ENCODE results near the gene SH3PXD2A.

Gene SH3PXD2A

DNA sequence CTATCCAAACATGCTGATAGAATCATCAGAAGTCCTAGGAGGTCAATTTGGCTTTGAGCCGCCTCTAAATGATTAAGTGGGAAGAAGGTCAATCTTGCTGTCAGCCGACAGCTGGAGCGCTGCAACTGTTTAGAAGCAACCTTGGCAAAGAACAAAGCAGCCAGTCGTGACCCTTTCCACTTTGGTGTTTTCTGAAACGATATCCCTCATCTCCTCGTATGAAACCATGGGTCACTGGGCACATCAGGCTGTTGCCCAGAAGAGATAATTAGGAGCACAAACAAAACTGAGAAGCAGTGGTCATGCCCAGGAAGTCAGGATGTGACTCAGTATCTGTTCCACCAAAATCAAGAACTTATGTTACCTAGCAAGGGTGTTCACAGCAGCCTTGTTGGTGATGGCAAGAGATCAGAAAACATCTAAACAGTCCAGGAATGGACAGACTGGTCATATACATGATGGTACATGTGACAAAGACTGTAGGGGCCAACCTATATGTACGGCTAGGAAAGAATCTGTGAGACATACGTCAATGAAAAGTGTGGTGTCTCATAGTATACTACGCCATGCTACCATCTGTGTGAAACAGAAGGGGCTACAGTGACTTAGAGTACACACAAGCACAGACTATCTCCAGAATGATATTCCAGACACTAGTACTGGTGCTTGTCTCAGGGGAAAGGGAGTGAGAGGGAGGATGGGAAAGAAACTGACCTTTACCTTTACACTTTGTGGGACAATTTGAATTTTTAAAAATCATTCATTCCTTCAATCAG is 40.2 kb upstream of the SH3PXD2A start:
- DNase-seq (ENCODE audit: low read depth), result peak; percentile 95
- H3K4me3 ChIP-seq (ENCODE audit: control insufficient read depth, low read depth, low read length), result no peak overlapping the region
- TF ChIP-seq, protein P1, sequence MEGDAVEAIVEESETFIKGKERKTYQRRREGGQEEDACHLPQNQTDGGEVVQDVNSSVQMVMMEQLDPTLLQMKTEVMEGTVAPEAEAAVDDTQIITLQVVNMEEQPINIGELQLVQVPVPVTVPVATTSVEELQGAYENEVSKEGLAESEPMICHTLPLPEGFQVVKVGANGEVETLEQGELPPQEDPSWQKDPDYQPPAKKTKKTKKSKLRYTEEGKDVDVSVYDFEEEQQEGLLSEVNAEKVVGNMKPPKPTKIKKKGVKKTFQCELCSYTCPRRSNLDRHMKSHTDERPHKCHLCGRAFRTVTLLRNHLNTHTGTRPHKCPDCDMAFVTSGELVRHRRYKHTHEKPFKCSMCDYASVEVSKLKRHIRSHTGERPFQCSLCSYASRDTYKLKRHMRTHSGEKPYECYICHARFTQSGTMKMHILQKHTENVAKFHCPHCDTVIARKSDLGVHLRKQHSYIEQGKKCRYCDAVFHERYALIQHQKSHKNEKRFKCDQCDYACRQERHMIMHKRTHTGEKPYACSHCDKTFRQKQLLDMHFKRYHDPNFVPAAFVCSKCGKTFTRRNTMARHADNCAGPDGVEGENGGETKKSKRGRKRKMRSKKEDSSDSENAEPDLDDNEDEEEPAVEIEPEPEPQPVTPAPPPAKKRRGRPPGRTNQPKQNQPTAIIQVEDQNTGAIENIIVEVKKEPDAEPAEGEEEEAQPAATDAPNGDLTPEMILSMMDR (conservative IDR thresholded peaks at IDR 0.05; ENCODE audit: control insufficient read depth, insufficient read depth, low read depth, low read length), result no peak

GRCh38 chr10:103894441-103894864 is 39.1 kb upstream of the SH3PXD2A start:
- TF ChIP-seq, protein P1 (conservative IDR thresholded peaks at IDR 0.05; ENCODE audit: control insufficient read depth, insufficient read depth, low read depth, low read length), result no peak
- no peak overlapping the region for H3K4me3 ChIP-seq (ENCODE audit: control insufficient read depth, low read depth, low read length)
- DNase-seq (ENCODE audit: low read depth), result peak; percentile 84

GRCh38 chr10:103893817-103894216 is 38.4 kb upstream of the SH3PXD2A start:
- H3K4me3 ChIP-seq (ENCODE audit: control insufficient read depth, low read depth, low read length), result no peak overlapping the region
- TF ChIP-seq, protein P1 (conservative IDR thresholded peaks at IDR 0.05; ENCODE audit: control insufficient read depth, insufficient read depth, low read depth, low read length), result no peak

GRCh38 chr10:103892181-103892580 is 36.8 kb upstream of the SH3PXD2A start:
- TF ChIP-seq, protein P1 (conservative IDR thresholded peaks at IDR 0.05; ENCODE audit: control insufficient read depth, insufficient read depth, low read depth, low read length), result no peak
- DNase-seq (ENCODE audit: low read depth), result no peak
- H3K4me3 ChIP-seq (ENCODE audit: control insufficient read depth, low read depth, low read length), result no peak overlapping the region

More at GRCh38 chr10:103893817-103894216, 38.4 kb upstream of the SH3PXD2A start:
- no peak for DNase-seq (ENCODE audit: low read depth)

GRCh38 chr10:103890688-103891087 is 35.3 kb upstream of the SH3PXD2A start:
- DNase-seq (ENCODE audit: low read depth), result no peak
- H3K4me3 ChIP-seq (ENCODE audit: control insufficient read depth, low read depth, low read length), result no peak overlapping the region
- TF ChIP-seq, protein P1 (conservative IDR thresholded peaks at IDR 0.05; ENCODE audit: control insufficient read depth, insufficient read depth, low read depth, low read length), result no peak

DNA sequence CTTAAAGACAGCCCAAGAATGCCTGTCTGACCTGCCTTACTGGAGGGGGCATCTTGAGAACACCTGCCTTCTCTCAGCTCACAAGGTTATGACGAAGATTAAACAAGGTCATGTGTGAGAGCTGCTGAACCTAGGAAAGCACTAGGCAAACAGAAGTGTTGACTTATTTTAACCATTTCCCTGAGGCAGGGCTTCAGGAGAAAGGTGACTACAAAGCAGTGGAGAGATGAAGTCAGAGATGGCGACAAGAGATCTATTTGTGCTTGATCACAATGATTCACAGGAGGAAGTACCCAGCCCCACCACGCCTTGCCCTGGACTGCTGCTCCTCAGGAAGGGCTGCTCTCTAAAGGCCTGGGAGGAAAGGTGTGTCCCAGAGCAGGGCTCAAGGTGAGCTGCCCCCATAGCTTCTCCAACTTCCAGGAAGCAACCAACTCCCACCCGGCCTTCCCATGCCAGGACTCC is 34.9 kb upstream of the SH3PXD2A start:
- no peak overlapping the region for H3K4me3 ChIP-seq (ENCODE audit: control insufficient read depth, low read depth, low read length)
- TF ChIP-seq, protein P1 (conservative IDR thresholded peaks at IDR 0.05; ENCODE audit: control insufficient read depth, insufficient read depth, low read depth, low read length), result no peak
- DNase-seq (ENCODE audit: low read depth), result peak; percentile 29
